ENCODE data around the gene NHS. TPM values are rescaled to one million over a fixed set of nuclear protein-coding genes. Genes with fewer than 3 reads are reported as not detected.

Gene NHS
- total and polyA plus RNA-seq, 10 donors, result 0.32 to 3.1 (median 2.1) TPM

DNA sequence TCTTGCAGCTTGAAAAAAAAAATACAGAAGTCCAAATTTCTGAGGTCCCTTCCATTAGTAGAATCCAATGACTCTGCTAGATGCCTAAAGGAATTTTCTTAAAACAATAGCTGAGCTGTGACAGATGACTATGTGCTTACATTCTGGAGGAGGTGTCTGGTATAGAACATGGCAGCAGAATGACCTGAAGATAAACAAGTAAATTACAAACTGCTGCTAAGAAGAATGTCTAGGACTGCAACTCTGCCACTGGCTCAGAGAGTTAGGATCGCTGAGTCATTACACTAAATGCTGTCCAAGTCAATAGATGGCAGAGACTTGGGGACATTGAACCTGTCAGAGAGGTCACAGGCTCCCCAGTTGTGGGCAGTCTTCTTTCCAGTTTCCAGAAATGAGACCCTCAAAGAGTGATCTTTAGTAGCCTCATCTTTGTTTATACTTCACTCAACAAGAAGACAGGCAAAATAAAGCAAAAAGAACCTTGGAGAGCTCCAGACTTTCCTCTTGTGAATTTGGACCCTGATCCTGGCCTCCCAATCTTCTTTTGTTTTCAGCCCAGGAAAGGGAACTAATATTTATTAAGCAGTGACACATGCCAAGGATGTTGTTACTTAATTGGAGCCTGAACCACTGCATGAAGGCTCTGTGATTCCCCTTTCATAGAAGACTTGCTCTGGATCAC is 305.9 kb downstream of the NHS start:
- TF ChIP-seq CTCF (IDR thresholded peaks at IDR 0.05 in 8 of 11, conservative IDR thresholded peaks at IDR 0.05 in 3 of 11), result no peak
- no peak for TF ChIP-seq POLR2A (IDR thresholded peaks at IDR 0.05)
- no peak for TF ChIP-seq POLR2AphosphoS5 (IDR thresholded peaks at IDR 0.05)
- 71 to 100% (median 83%) methylated on average over 1 of the region's 1 CpG for WGBS, 5 donors
- Histone ChIP-seq H3K4me3 (no peak overlapping the region), H3K36me3 (no peaks in the 10 kb centered on the region), H3K27me3 (replicated peaks in 1 of 7) (no peaks in the 10 kb centered on the region), H3K4me1 (no peaks in the 10 kb centered on the region), H3K27ac (no peak overlapping the region), H3K9me3 (no peaks in the 10 kb centered on the region)
- DNase-seq, result no peak
- intact Hi-C loops (cut with DNase I; ENCODE audit: low total_unique reads), result no loop called here

- H3K27me3 ChIP-seq (replicated peaks in 1 of 7), result no peaks in the 10 kb centered on the region
- no peaks in the 10 kb centered on the region for H3K4me1 ChIP-seq
- no peaks in the 10 kb centered on the region for H3K9me3 ChIP-seq
- no peak overlapping the region for H3K27ac ChIP-seq
- no peak overlapping the region for H3K4me3 ChIP-seq
- no peak for DNase-seq
- H3K36me3 ChIP-seq, result no peaks in the 10 kb centered on the region
- intact Hi-C loops (cut with DNase I; ENCODE audit: low total_unique reads), result no loop called here
- WGBS, 5 donors, result 12 to 26% (median 20%) methylated on average over 2 of the region's 2 CpGs
- TF ChIP-seq CTCF (IDR thresholded peaks at IDR 0.05 in 8 of 11, conservative IDR thresholded peaks at IDR 0.05 in 3 of 11), result no peak
Observed at GRCh38 chrX:17682259-17682658, 307.3 kb downstream of the NHS start.

- H3K27me3 ChIP-seq (replicated peaks in 1 of 7), result no peaks in the 10 kb centered on the region
- no peak for TF ChIP-seq CTCF (IDR thresholded peaks at IDR 0.05 in 8 of 11, conservative IDR thresholded peaks at IDR 0.05 in 3 of 11)
- no peak for TF ChIP-seq POLR2AphosphoS5 (IDR thresholded peaks at IDR 0.05)
- no peak for TF ChIP-seq POLR2A (IDR thresholded peaks at IDR 0.05)
- no peak for DNase-seq
- intact Hi-C loops (cut with DNase I; ENCODE audit: low total_unique reads), result no loop called here
- WGBS, 5 donors, result 76 to 92% (median 87%) methylated on average over 4 of the region's 4 CpGs
- no peak overlapping the region for H3K27ac ChIP-seq
- H3K4me3 ChIP-seq, result no peak overlapping the region
- no peaks in the 10 kb centered on the region for H3K36me3 ChIP-seq
- no peaks in the 10 kb centered on the region for H3K4me1 ChIP-seq
- no peaks in the 10 kb centered on the region for H3K9me3 ChIP-seq
Observed at GRCh38 chrX:17685026-17685425, 310.0 kb downstream of the NHS start.

DNA sequence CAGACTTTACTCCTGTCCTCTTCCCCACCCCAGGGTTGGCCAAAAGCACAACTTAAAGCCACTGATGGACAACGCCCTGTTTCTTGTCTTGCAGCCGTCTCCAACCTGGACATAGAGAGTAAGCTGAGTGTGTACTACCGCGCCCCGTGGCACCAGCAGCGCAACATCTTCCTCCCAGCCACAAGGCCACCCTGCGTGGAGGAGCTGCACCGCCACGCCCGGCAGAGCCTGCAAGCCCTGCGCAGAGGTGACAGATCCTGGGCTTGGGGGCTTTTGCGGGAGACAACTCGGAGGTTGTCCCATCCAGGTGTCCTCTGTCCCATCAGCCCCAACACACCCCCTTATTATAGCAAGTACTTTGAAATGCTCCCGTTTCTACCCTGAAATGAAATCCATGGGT is 312.6 kb downstream of the NHS start:
- no peaks in the 10 kb centered on the region for H3K36me3 ChIP-seq
- H3K4me1 ChIP-seq, result no peaks in the 10 kb centered on the region
- no peaks in the 10 kb centered on the region for H3K27me3 ChIP-seq (replicated peaks in 1 of 7)
- H3K4me3 ChIP-seq, result no peak overlapping the region
- intact Hi-C loops (cut with DNase I; ENCODE audit: low total_unique reads), result no loop called here
- H3K27ac ChIP-seq, result no peak overlapping the region
- no peaks in the 10 kb centered on the region for H3K9me3 ChIP-seq
- no peak for TF ChIP-seq POLR2AphosphoS5 (IDR thresholded peaks at IDR 0.05)
- no peak for TF ChIP-seq CTCF (IDR thresholded peaks at IDR 0.05 in 8 of 11, conservative IDR thresholded peaks at IDR 0.05 in 3 of 11)
- TF ChIP-seq POLR2A (IDR thresholded peaks at IDR 0.05), result no peak
- DNase-seq, result no peak
- WGBS, 5 donors, result 88 to 94% (median 92%) methylated on average over 4 to 14 of the region's 14 CpGs
